GM21825 (cell line): ENCODE results near the gene IFI44L.

Experiments used
- ATAC-seq: cut with Tn5 transposase; IDR thresholded peaks from one replicate; pipeline ENCODE4 v1.9.1; 2021; ENCODE audit warnings: mild to moderate bottlenecking, moderate library complexity; ENCODE audit not compliant: unreplicated experiment

Gene IFI44L

DNA sequence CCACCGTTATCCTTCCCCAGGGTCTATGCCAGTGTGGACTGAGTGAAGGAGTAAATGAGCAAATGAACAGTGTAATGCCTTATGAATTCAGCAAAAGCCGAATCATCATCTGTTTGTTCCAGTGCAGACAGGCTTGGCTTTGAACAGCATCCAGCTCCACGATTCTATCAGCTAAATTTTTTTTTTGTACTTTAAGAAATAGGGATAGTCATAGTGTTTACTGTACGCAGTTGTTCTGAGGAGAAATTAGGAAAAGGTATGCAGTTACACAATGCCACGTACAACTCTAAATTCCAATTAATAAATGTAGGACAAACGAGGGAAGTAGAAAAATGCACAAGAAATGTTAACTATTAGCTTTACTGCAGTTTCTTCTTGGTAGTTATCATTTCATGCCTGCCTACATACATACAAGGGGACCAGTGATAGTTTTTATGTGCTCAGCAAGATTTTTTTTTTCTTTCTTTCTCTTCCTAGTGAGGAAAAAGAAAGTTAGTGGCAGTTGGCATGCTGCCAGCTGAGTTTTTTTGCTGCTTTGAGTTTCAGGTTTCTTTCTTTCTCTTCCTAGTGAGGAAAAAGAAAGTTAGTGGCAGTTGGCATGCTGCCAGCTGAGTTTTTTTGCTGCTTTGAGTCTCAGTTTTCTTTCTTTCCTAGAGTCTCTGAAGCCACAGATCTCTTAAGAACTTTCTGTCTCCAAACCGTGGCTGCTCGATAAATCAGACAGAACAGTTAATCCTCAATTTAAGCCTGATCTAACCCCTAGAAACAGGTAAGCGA, at the start of gene IFI44L:
Gene IFI44L, plus strand, starts transcription at position 646 of the 777 bp plus-strand sequence. CDS start 7,468 bp downstream, outside the sequence.
- ATAC-seq: peak; percentile 49

DNA sequence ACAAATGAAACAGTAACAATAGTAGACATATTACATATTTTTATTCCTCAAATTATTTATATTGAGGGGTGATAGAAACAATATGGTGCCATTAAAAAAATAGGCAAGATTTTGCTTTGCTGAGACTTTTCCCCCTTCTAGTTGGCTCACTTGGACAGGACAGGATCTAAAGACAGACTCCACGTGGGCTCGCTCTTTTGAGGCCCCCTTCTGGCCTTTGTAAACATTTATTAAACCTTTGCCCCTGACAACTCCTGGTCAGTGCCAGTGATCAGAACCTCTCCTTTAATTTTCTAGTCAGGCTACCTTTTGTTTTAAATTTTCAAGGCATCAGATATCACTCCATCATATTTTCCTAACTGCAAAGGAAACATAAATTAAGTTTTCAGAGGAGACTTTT, 49.7 kb upstream of the IFI44L start:
- no peak for ATAC-seq

GRCh38 chr1:78577257-78578100, 42.8 kb upstream of the IFI44L start:
- no peak for ATAC-seq

- ATAC-seq: no peak
These were observed 33.7 kb upstream of the IFI44L start for GRCh38 chr1:78586572-78586971.

- no peak for ATAC-seq
These were observed 33.0 kb upstream of the IFI44L start for GRCh38 chr1:78587211-78587610.

GRCh38 chr1:78591971-78592370, 28.3 kb upstream of the IFI44L start:
- no peak for ATAC-seq

GRCh38 chr1:78599294-78599693, 21.0 kb upstream of the IFI44L start:
- no peak for ATAC-seq

DNA sequence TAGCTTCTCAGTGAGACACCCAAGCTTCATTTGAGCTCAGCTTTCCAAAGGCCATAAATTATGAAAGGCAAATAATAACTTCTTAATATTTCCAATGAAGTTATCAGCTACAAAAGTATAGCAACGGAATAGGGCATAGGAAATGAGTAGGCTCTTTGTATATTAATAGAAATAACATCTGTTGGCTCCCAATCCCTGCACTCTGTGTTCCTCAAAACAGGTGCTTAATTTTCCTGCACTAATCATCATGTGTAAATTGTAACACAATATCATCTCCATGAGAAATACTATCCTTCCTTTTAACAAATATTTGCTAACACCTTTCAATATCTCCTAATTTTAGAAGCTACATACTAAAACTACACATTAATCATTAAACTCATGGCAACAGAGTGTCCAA, 19.2 kb upstream of the IFI44L start:
- no peak for ATAC-seq

DNA sequence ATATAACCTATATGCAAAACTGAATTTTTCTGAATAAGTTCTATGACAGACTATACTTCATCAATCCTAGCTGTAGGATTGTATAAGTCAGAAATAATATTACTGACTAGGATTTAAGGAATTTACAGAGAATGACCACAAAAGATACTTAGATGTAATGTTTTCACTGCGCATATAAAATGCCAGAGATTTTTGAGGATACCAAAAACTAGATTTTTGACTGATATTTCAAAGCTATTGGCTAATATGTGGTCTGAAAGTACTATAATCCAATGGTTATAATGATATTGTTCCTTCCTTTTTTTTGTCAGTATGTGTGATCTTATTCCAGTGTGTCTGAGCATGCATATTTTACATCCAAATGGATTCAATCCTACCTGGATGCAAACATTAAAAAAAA, 17.0 kb upstream of the IFI44L start:
- no peak for ATAC-seq

DNA sequence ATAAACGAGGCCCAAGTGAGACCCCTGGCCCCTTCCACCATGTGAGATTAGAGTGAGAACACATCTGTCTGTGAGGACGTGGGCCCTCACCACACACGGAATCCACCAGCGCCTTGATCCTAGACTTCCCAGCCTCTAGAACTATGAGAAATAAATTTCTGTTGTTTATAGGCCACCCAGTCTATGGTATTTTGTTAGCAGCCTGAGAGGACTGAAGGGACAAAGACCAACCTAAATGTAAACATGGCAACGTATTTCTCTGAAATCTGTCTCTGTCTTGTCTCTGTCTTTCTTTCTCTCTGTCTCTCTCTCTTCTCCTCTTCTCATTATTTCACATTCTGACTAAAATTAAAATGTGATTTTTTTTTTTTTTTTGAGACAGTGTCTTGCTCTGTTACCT, 15.6 kb upstream of the IFI44L start:
- no peak for ATAC-seq

DNA sequence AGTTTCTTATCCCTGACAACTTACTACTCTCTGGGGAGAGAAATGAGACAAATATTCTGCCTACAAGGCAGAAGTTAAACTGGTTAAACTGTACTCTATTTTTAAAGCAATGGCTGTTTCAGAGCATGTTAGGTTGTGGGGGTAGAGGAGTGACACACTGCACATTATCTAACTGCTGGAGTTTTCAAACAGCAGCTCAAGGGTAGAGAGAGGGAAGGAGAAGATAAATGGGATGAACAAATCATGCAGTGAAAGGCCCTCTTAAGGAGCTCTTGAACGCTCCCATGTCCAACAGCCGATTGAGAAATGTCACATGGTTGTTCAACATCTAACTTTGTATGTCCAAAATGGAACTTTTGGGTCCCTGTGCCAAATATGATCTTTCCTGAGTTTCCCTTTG, 14.0 kb upstream of the IFI44L start:
- ATAC-seq: no peak

GRCh38 chr1:78607334-78607927, 12.8 kb upstream of the IFI44L start:
- ATAC-seq: no peak

- ATAC-seq: no peak
These were observed 12.3 kb upstream of the IFI44L start for GRCh38 chr1:78607944-78608343.

GRCh38 chr1:78617615-78618026, 2.6 kb upstream of the IFI44L start:
- ATAC-seq: peak; percentile 51

DNA sequence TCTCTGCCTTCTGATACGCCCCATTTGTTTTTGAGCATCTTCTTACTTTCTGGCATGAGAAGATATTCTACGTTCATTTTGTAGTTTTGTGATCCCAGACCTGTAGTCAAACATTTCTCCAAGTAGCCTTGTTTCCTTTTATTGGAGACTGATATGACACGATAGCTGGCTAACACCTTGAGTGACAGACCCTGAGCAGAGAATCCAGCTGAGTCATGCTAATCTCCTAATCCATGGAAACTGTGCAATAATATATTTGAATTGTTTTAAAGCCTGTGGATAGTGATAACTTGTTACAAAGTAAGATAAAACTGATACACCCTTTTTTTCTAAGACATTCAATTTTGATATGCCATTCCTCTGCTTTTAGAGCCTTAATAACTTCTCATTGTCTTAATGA, 1.2 kb upstream of the IFI44L start:
- no peak for ATAC-seq

DNA sequence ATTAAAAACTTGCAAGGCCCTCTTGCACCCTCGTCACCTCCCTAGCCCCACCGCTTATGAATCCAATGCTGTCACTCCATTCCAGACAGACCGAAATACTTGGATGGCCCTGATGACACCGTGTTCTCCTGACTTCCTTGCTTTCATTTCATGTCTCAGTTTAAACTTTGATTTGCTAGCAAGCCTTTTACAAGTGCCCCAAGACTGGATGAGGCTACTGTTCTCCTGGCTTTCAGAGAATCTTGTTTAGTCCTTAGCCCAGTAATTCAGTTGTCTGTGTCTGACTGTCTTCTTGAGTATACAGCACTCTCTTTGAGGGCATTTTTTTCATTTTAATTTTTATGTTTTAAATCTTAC, 824 bp upstream of the IFI44L start:
- ATAC-seq: peak; percentile 18

DNA sequence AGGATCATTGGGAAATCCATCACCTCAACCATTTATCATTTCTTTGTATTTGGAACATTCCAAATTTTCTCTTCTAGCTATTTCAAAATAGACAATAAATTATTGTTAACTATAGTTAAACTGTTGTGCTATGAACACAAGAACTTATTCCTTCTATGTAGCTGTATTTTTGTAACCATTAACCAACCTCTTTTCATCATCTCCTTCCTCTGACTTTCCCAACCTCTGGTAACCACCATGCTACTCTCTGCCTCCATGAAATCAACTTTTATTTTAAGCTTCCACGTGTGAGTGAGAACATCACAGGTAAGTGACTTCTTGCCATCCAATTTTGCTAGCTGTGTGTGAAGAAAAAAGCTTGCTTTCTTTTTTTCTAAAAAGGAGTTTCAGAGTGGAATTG, 418 bp downstream of the IFI44L start:
- ATAC-seq: no peak

- ATAC-seq: no peak
These were observed 2.3 kb downstream of the IFI44L start for GRCh38 chr1:78622548-78622947.

- no peak for ATAC-seq
These were observed 3.8 kb downstream of the IFI44L start for GRCh38 chr1:78624035-78624434.

DNA sequence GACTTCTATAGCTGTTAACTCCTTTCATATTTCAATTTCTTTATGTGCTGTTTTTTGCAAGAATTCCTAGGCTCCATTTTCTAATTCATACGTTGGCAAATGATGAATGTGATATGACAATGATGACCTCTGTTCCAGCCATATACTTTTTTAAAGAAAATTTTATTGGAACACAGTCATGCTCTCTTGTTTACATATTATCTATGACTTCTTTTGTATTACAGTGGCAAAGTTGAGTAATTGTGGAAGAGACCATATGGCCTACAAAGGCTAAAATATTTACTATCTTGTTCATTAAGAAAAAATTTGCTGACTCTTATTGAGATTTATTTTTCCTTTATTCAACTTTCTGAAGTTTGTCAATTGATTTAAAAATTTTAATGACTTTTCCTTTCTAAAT, 7.1 kb downstream of the IFI44L start:
- no peak for ATAC-seq

DNA sequence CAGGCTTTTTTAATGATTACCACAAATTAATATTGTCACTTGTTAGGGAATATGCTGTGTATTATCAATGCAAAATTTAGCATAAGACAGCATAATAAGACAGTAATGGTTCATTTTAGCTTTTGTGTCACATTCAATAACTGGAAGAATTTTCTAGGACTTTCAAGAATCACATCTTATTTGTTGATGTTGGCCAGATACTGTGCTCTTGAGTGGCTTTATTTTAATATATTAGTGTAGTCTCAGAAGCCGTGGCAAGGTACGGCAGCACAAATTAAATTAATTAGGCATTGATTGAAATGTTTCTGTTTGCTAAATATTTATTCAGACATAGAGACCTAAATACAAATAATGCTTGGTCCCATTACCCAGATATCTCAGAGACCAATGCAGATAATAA, 10.4 kb downstream of the IFI44L start:
- no peak for ATAC-seq

- no peak for ATAC-seq
These were observed 13.0 kb downstream of the IFI44L start for GRCh38 chr1:78633209-78633608.
